T-helper 2 cell treated with Interferon-gamma antibody and Interleukin-4, amounts not matched to agents 100 ng/mL and 5 ng/mL, for 36 hours (primary cell): ENCODE data around the gene CHERP. TPM values are rescaled to one million over a fixed set of nuclear protein-coding genes. Genes with fewer than 3 reads are reported as not detected.

Source experiments
- intact Hi-C: fragments of 100-400 bp; cut with micrococcal nuclease; formaldehyde crosslinking; loops from one replicate; pipeline ENCODE4 v1.15.1; 2023
- total RNA-seq: library from RNA; stranded (reverse); gene quantifications from 2 replicates; pipeline ENCODE4 v1.2.3, GENCODE V29; 2022

CHERP gene, protein sequence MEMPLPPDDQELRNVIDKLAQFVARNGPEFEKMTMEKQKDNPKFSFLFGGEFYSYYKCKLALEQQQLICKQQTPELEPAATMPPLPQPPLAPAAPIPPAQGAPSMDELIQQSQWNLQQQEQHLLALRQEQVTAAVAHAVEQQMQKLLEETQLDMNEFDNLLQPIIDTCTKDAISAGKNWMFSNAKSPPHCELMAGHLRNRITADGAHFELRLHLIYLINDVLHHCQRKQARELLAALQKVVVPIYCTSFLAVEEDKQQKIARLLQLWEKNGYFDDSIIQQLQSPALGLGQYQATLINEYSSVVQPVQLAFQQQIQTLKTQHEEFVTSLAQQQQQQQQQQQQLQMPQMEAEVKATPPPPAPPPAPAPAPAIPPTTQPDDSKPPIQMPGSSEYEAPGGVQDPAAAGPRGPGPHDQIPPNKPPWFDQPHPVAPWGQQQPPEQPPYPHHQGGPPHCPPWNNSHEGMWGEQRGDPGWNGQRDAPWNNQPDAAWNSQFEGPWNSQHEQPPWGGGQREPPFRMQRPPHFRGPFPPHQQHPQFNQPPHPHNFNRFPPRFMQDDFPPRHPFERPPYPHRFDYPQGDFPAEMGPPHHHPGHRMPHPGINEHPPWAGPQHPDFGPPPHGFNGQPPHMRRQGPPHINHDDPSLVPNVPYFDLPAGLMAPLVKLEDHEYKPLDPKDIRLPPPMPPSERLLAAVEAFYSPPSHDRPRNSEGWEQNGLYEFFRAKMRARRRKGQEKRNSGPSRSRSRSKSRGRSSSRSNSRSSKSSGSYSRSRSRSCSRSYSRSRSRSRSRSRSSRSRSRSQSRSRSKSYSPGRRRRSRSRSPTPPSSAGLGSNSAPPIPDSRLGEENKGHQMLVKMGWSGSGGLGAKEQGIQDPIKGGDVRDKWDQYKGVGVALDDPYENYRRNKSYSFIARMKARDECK
- 73.5 and 74.4 TPM in 2 replicates for total RNA-seq

DNA sequence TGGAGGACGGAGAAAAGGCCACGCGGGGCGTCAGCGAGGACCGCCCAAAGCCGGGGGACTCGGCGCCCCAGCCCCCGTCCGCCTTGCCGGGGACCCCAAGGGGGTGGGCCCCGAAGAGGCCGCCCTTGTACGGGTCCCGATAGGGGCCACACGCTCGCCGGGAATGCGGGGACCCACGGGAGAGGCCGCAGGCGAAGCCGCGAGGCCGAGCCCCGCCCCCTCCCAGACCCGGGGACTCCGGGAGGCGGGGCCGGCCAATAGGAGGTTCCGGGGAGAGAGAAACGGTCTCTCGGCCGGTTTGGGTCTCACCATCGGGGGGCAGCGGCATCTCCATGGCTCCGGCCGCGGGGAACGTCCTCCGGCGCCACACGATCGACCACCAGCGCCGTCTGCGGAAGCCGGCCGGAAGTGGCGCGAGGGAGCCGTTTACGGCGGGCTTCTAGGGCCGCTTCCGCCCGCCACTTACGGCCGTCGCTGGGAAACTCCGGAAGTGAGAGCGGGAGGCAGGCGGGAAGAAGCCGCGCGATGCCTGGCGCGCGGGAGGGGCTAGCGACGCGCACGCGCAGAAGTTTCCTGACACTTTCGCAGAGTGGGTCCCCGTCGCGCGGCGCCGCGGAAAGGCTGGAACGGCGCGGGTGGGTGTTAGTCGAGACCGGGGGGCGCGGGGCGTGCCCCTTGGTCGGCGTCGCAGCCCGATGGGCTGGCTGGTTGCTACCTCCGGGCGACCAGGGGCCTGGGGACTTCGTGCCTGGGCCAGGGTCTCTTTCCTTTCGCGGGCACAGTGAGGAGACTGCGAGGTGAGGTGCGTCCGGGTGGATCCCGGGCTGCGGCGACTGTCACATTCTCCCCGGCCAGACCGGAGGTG is at the start of gene CHERP:
Gene CHERP, minus strand, starts transcription at position 393 of the 865 bp plus-strand sequence. Its CDS starts 59 bp downstream, at position 334.
- intact Hi-C loops = loop anchor here (1.0 kb wide), 4 partner anchors 24 to 118 kb away; partner anchors contain the start of genes MED26 and SMIM7

GRCh38 chr19:16590876-16591802 is 48.9 kb upstream of the CHERP start:
- intact Hi-C loops = no loop called here

GRCh38 chr19:16589917-16590316 is 47.7 kb upstream of the CHERP start:
- intact Hi-C loops = loop anchor here (10.0 kb wide), 1 partner anchor 225 kb away; no protein-coding TSS in a partner anchor

- intact Hi-C loops = loop anchor here (10.0 kb wide), 1 partner anchor 224 kb away; no protein-coding TSS in a partner anchor
Measured at GRCh38 chr19:16588824-16589577, 46.8 kb upstream of the CHERP start.

- intact Hi-C loops = loop anchor here (10.0 kb wide), 1 partner anchor 223 kb away; no protein-coding TSS in a partner anchor
Measured at GRCh38 chr19:16587833-16588823, 45.9 kb upstream of the CHERP start.

GRCh38 chr19:16586991-16587832 is 45.0 kb upstream of the CHERP start:
- intact Hi-C loops = loop anchor here (10.0 kb wide), 1 partner anchor 222 kb away; no protein-coding TSS in a partner anchor

DNA sequence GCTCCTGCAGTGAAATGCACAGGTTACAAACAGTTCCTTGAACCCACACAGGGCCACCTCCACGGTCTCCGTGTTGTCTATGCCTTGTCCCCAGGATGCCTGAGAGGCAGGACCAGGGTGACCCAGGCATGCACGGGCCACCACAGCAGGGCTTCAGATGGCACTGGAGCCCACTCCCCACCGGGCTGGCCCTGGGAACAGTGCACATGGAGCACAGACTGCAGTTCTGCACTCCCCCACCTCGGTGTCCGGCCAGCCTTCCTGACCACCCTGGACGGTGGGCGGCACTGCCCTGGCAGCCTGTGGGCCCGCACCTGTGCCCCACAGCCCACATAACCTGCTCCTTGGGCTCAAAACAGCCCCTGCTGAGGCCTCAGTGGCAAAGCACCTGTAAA is 44.2 kb upstream of the CHERP start:
- intact Hi-C loops = loop anchor here (10.0 kb wide), 1 partner anchor 222 kb away; no protein-coding TSS in a partner anchor

DNA sequence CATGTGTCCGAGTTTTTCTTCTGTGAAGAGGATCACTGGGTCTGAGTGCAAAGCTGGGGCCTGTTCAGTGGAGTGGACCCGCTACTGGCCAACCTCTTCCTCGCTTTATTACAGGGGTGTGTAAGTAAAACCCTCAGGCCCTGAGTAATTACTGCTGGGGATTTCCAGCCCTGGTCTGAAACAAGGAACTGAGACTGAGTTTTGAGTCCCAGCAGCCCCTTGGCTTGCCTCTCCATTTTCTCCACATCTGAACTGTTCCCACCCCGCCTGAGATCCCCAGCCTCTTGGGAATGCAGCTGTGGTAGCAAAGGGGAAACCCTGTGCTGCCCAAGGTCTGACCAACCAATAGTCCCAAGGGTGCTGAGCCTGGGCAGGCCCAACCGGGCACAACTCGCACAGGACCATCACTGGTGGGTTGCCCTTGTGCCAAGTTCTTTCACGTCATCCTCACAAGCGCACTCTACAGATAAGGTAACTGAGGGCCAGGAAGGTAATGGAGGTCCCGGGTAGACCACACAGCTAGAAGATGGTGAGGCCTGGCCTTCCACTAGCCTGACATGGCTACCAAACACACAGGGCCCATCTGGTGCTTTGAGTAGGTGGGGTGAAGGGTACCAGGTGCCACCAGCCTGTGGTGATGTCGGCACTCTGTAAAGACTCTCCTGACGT is 43.7 kb upstream of the CHERP start:
- intact Hi-C loops = loop anchor here (2.0 to 10.0 kb wide), 2 partner anchors 19 to 221 kb away; no protein-coding TSS in a partner anchor

DNA sequence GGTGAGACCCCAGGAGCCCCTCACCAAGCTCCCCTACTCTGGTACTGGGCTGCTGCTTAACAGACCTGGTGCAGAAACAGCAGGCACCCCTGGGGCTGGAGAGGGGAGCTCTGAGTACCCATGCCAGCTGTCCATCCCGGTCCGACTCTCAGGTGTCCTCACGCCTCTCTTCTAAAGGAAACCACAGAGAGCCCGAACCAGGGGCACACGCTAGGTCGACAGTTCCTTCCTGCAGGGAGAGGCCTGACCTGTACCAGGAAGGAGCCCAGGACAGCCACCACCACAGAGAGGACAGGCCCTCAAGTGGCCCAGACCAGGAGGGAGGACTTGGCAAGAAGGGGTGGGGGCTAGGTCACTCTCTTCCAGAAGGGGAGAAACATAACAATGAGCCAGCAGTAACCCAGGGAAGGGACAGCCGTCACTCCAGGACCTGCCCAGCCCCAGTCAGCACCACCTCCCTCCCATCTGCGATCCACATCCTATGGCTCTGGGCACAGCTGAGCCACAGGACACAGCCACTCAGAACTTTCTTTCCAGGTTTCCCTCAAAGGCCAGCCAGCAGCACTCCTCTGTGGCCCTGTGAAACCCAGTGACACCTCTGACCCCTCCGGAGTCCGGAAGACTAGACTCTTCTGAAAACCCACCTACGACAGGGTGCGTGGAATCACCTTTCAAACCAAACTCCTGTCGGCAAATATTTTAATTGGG is 43.0 kb upstream of the CHERP start:
- intact Hi-C loops = loop anchor here (2.0 to 10.0 kb wide), 2 partner anchors 18 to 220 kb away; no protein-coding TSS in a partner anchor

DNA sequence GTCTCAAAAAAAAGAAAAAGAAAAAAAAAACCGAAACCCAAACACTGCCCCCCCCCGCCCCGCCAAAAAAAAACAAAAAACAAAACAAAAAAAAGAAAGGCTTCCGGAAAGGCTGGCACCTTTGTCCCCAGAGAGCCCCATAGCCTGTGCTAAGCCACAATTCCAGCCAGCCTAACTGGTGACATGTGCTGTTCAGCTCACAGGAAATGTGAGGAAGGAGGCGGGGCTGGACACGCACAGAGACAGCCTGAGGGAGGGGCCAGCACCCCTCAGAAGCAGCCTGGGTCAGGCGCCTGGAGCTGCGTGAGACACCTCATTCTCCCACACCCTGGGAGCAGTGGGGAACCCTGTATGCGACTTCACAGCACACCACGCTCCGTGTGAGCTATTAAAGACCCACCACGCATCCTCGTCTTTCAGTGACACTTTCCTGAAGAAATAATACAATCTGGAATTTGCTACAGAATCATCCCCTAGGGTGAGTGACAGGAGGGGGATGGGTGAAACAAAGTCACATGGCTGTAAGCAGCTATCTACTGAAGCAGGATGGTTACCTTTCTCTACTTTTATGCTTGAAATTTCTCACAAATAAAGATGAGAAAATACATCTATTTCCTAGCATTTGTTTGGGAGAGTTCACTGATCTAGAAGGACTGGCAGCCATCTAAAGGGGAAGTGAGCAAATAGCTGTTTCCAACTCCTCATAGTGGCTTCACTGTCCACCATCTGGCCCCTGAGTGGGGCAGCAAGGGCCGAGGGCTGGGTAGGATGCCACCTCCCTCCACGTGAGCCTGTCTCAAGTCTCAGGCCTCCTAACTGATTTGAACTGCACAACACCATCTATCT is 42.2 kb upstream of the CHERP start:
- intact Hi-C loops = loop anchor here (1.0 to 10.0 kb wide), 6 partner anchors 10 to 220 kb away; partner anchors contain the start of genes CHERP, MED26 and SLC35E1

- intact Hi-C loops = loop anchor here (10.0 kb wide), 1 partner anchor 218 kb away; no protein-coding TSS in a partner anchor
Measured at GRCh38 chr19:16582486-16583261, 40.4 kb upstream of the CHERP start.

DNA sequence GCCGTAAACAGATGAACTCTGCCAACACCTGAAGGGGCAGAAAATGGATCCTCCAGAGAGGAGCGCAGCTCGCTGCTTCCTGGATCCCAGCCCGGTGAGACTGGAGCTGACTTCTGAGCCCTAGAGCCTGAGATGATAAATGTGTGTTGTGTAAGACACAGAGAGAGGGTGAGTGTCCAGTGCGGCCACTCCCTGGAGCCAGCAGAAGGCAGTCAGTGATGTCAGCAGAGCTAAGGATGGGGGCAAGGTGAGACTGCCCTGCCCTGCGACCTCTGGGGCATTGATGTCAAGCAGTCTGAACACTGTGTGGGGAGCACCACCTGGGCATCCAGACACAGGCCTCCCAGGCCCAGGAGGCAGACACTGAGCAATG is 39.7 kb upstream of the CHERP start:
- intact Hi-C loops = loop anchor here (10.0 kb wide), 1 partner anchor 217 kb away; no protein-coding TSS in a partner anchor
